SKM-1 treated with dmso at 0.1 percent for 144 hours (cell line): ENCODE data around the gene AKR1D1.
"Not testable (repeated sequence)": the region's sequence is repeated elsewhere in the genome, so short reads cannot be mapped to it uniquely, and the experiment has no call there.

Experiments used
- DNase-seq: peaks from one replicate; lab custom pipeline; 2025; ENCODE audit not compliant: unreplicated experiment; lab: John Stamatoyannopoulos, UW

AKR1D1 gene

GRCh38 chr7:138076196-138076595, at the start of gene AKR1D1:
Gene AKR1D1 (plus strand): TSS chr7:138076459. CDS start chr7:138076519, 60 bp downstream.
- no peak for DNase-seq

- DNase-seq: no peak
These were observed 49.2 kb upstream of the AKR1D1 start for GRCh38 chr7:138027100-138027499.

- no peak for DNase-seq
These were observed 47.1 kb upstream of the AKR1D1 start for GRCh38 chr7:138029126-138029525.

GRCh38 chr7:138029941-138030340, 46.3 kb upstream of the AKR1D1 start:
- no peak for DNase-seq

GRCh38 chr7:138030679-138031351, 45.4 kb upstream of the AKR1D1 start:
- no peak for DNase-seq

- no peak for DNase-seq
These were observed 44.1 kb upstream of the AKR1D1 start for GRCh38 chr7:138032186-138032585.

GRCh38 chr7:138032770-138033169, 43.5 kb upstream of the AKR1D1 start:
- DNase-seq: no peak

GRCh38 chr7:138033241-138033640, 43.0 kb upstream of the AKR1D1 start:
- no peak for DNase-seq

- no peak for DNase-seq
These were observed 40.1 kb upstream of the AKR1D1 start for GRCh38 chr7:138036135-138036534.

GRCh38 chr7:138040063-138040462, 36.2 kb upstream of the AKR1D1 start:
- DNase-seq: not testable (repeated sequence)

GRCh38 chr7:138044897-138045296, 31.4 kb upstream of the AKR1D1 start:
- no peak for DNase-seq

- DNase-seq: no peak
These were observed 28.4 kb upstream of the AKR1D1 start for GRCh38 chr7:138047907-138048306.

GRCh38 chr7:138049505-138050116, 26.6 kb upstream of the AKR1D1 start:
- no peak for DNase-seq

- not testable (repeated sequence) for DNase-seq
These were observed 24.5 kb upstream of the AKR1D1 start for GRCh38 chr7:138051712-138052247.

- no peak for DNase-seq
These were observed 23.6 kb upstream of the AKR1D1 start for GRCh38 chr7:138052696-138053095.

GRCh38 chr7:138055698-138056097, 20.6 kb upstream of the AKR1D1 start:
- not testable (repeated sequence) for DNase-seq

GRCh38 chr7:138063400-138063799, 12.9 kb upstream of the AKR1D1 start:
- DNase-seq: no peak

GRCh38 chr7:138064856-138065357, 11.4 kb upstream of the AKR1D1 start:
- no peak for DNase-seq

- DNase-seq: no peak
These were observed 10.4 kb upstream of the AKR1D1 start for GRCh38 chr7:138065827-138066226.

- DNase-seq: no peak
These were observed 9.3 kb upstream of the AKR1D1 start for GRCh38 chr7:138066954-138067394.

GRCh38 chr7:138067774-138068173, 8.5 kb upstream of the AKR1D1 start:
- no peak for DNase-seq

- DNase-seq: no peak
These were observed 5.4 kb upstream of the AKR1D1 start for GRCh38 chr7:138070908-138071307.
